GM23248 (cell line): Measurements from ENCODE around the gene ANKS1B. TPM values are rescaled to one million over a fixed set of nuclear protein-coding genes. Genes with fewer than 3 reads are reported as not detected.

Experiments used
- DNase-seq: peaks from one replicate; pipeline ENCODE4 v3.0.0-alpha.2; 2015
- H2AFZ ChIP-seq: fragments of 200-600 bp; sonication (generic); 2 replicates; pipeline ENCODE4 v1.6.1; 2016; ENCODE audit warnings: antibody characterized with exemption
- H3F3A ChIP-seq: fragments of 200-600 bp; sonication (generic); 2 replicates; pipeline ENCODE4 v1.6.1; 2016; ENCODE audit warnings: mild to moderate bottlenecking, antibody characterized with exemption, mixed run types; ENCODE audit not compliant: insufficient read depth
- H3K27ac ChIP-seq: fragments of 200-600 bp; sonication (generic); 2 replicates; pipeline ENCODE4 v1.5.1; 2016; ENCODE audit warnings: mild to moderate bottlenecking
- H3K27me3 ChIP-seq: fragments of 200-600 bp; sonication (generic); replicated peaks from 2 replicates; pipeline ENCODE4 v1.6.1; 2016; ENCODE audit warnings: mild to moderate bottlenecking; ENCODE audit not compliant: insufficient read depth
- H3K36me3 ChIP-seq: fragments of 200-600 bp; sonication (generic); 2 replicates; pipeline ENCODE4 v1.6.1; 2016; ENCODE audit warnings: low read depth, mild to moderate bottlenecking
- H3K4me1 ChIP-seq: fragments of 200-600 bp; sonication (generic); 2 replicates; pipeline ENCODE4 v1.6.1; 2016; ENCODE audit warnings: mild to moderate bottlenecking; ENCODE audit not compliant: insufficient read depth
- H3K4me2 ChIP-seq: fragments of 200-600 bp; sonication (generic); one replicate; pipeline ENCODE4 v1.6.1; 2016; ENCODE audit warnings: mild to moderate bottlenecking; ENCODE audit not compliant: unreplicated experiment
- H3K4me3 ChIP-seq: fragments of 200-600 bp; sonication (generic); 2 replicates; pipeline ENCODE4 v1.5.1; 2016; ENCODE audit warnings: mild to moderate bottlenecking
- H3K79me2 ChIP-seq: fragments of 200-600 bp; sonication (generic); 2 replicates; pipeline ENCODE4 v1.6.1; 2016; ENCODE audit warnings: mild to moderate bottlenecking; ENCODE audit not compliant: insufficient read depth
- H3K9ac ChIP-seq: fragments of 200-600 bp; sonication (generic); 2 replicates; pipeline ENCODE4 v1.6.1; 2016; ENCODE audit warnings: mild to moderate bottlenecking
- H3K9me2 ChIP-seq: fragments of 200-600 bp; sonication (generic); 2 replicates; pipeline ENCODE4 v1.6.1; 2016; ENCODE audit warnings: mixed run types, mild to moderate bottlenecking, moderate library complexity; ENCODE audit not compliant: insufficient read depth
- H3K9me3 ChIP-seq: fragments of 200-600 bp; sonication (generic); one replicate; pipeline ENCODE4 v1.6.1; 2017; ENCODE audit warnings: low read depth
- H4K20me1 ChIP-seq: fragments of 200-600 bp; sonication (generic); 2 replicates; pipeline ENCODE4 v1.6.0; 2016; ENCODE audit not compliant: insufficient read depth
- EZH2 ChIP-seq: fragments of 200-600 bp; sonication (generic); IDR thresholded peaks from 2 replicates; pipeline ENCODE4 v1.6.1; 2018; ENCODE audit warnings: antibody characterized with exemption, mild to moderate bottlenecking; ENCODE audit not compliant: insufficient read depth, poor library complexity, severe bottlenecking
- EZH2phosphoT487 ChIP-seq: fragments of 200-600 bp; sonication (generic); IDR thresholded peaks from 2 replicates; pipeline ENCODE4 v1.6.1; 2018; ENCODE audit warnings: antibody characterized with exemption, moderate library complexity, mild to moderate bottlenecking, low read depth; ENCODE audit not compliant: insufficient read depth
- WGBS, 2 experiments: methylation state at CpG; one replicate each; pipeline ENCODE4 v1.1.6; 2015 to 2017; ENCODE audit warnings: low lambda C conversion rate in 2 of 2, low coverage in 1 of 2; ENCODE audit errors: missing lambda C conversion rate in 2 of 2; 5-methylcytosine and 5-hydroxymethylcytosine counted together
- in situ Hi-C: fragments of 300-500 bp; cut with MboI; formaldehyde crosslinking; loops from 2 replicates; pipeline ENCODE4 v1.15.0; 2020
- polyA plus RNA-seq: library from polyadenylated mRNA; unstranded; fragments of >200 nt; fragmentation: Nextera tagmentation; extraction: Ambion mirVana; gene quantifications from 2 replicates; pipeline ENCODE4 v1.2.1, GENCODE V29; 2016
- total RNA-seq: library from RNA; depleted of rRNA; stranded (reverse); fragments of >200 nt; shearing (Covaris generic); gene quantifications from 2 replicates; pipeline ENCODE4 v1.2.3, GENCODE V29; 2014

The ANKS1B gene
- total and polyA plus RNA-seq, 2 experiments from 2014 or later = not detected

DNA sequence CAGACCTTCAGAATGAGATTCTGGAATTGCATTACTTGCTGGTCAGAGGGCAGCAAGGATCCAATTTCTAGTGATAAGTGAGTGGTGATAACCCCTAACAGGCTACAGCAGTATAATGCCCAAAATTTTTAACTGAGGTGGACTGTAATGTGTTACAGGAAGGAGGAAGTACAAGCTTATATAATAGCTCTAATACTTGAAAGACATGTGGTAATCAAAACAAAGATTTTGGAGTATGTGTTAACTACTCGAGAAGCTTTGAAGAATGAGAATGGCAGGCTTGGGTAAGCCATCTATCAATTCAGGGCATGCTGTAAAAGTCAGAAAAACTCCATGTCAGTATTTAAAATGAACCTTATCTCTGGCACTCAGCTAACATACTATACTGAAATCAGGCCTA, 70.5 kb downstream of the ANKS1B start:
- no peaks in the 10 kb centered on the region for H3K79me2 ChIP-seq
- no peak for DNase-seq
- no peaks in the 10 kb centered on the region for H4K20me1 ChIP-seq
- H3K27ac ChIP-seq = no peak overlapping the region
- H3K4me3 ChIP-seq = no peak overlapping the region
- H3K9ac ChIP-seq = no peak overlapping the region
- WGBS, 2 experiments = 91 to 93% methylated on average over 1 of the region's 1 CpG
- no peaks in the 10 kb centered on the region for H3K36me3 ChIP-seq
- TF ChIP-seq EZH2 (no peak), EZH2phosphoT487 (no peak)
- in situ Hi-C loops = no loop called here
- H3K4me2 ChIP-seq = no peak overlapping the region
- no peak overlapping the region for H2AFZ ChIP-seq
- H3F3A ChIP-seq = peaks cover 18% of the 10 kb centered on the region; the same call in 1 of the 2 replicates
- no peaks in the 10 kb centered on the region for H3K9me3 ChIP-seq
- H3K9me2 ChIP-seq = no peaks in the 10 kb centered on the region
- peaks cover 24% of the 10 kb centered on the region for H3K4me1 ChIP-seq
- H3K27me3 ChIP-seq = no peaks in the 10 kb centered on the region

DNA sequence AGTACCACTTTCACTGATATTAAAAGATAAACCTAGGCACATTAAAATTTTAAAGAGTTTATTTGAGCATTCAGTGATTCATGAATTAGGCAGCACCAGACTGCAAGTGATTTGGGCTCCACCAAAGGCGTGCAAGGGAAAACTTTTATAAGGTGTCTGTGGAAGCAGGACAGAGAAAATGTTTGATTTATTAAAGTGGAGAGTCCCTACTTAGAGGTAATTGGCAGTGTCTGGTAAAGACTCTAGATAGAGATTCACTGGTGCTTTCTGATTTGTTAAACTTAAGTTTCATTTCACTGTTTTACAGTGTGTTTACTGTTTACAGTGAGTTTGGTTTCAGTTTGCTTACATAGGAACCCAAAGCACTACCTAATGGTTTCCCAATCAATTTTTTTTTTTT, 72.8 kb downstream of the ANKS1B start:
- Histone ChIP-seq H3K9ac (no peak overlapping the region), H3K27me3 (no peaks in the 10 kb centered on the region), H3K27ac (peak overlapping the region; percentile 51), H3K4me3 (peak overlapping the region; percentile 48), H2AFZ (peak overlapping the region; percentile 76), H3F3A (peaks cover 18% of the 10 kb centered on the region; the same call in 1 of the 2 replicates), H4K20me1 (no peaks in the 10 kb centered on the region), H3K9me3 (no peaks in the 10 kb centered on the region), H3K4me2 (peak overlapping the region; percentile 53), H3K9me2 (no peaks in the 10 kb centered on the region), H3K4me1 (peaks cover 24% of the 10 kb centered on the region), H3K36me3 (no peaks in the 10 kb centered on the region), H3K79me2 (no peaks in the 10 kb centered on the region)
- TF ChIP-seq EZH2phosphoT487 = no peak
- TF ChIP-seq EZH2 = no peak
- DNase-seq = peak; percentile 47
- in situ Hi-C loops = no loop called here
- WGBS, 2 experiments = 12 to 23% methylated on average over 1 of the region's 1 CpG

DNA sequence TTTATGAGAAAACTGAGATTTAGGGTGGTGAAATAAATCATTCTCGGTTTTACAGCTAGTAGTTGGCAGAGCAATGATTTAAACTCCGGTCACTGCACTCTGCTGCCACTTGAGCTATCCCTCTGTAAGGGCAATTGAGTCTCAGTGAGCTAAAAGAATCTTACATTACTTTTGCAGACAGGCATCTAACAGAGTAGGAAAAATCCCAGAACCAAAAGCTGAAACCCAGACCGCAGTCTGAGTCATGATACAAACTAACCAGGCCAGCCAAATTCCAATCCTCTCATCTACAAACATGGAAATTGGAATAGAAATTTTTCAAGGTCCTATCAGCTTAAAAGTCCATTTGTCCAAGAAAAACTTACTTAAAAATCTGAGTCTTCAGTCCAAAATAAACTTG, 73.7 kb downstream of the ANKS1B start:
- in situ Hi-C loops = no loop called here
- peaks cover 24% of the 10 kb centered on the region for H3K4me1 ChIP-seq
- peak overlapping the region; percentile 53 for H3K27ac ChIP-seq
- 0 out of 2 replicates have a peak overlapping the region, but pooled peaks have one; percentile 34 for H3K4me3 ChIP-seq
- WGBS, 2 experiments = 1 to 6% methylated on average over 3 of the region's 3 CpGs
- H3K4me2 ChIP-seq = peak overlapping the region; percentile 53
- no peaks in the 10 kb centered on the region for H3K36me3 ChIP-seq
- peak overlapping the region; percentile 34; the same call in 1 of the 2 replicates for H3K9ac ChIP-seq
- no peak for TF ChIP-seq EZH2phosphoT487
- no peak for TF ChIP-seq EZH2
- H3K27me3 ChIP-seq = no peaks in the 10 kb centered on the region
- no peaks in the 10 kb centered on the region for H3K9me2 ChIP-seq
- H3F3A ChIP-seq = peaks cover 18% of the 10 kb centered on the region; the same call in 1 of the 2 replicates
- H4K20me1 ChIP-seq = no peaks in the 10 kb centered on the region
- no peaks in the 10 kb centered on the region for H3K9me3 ChIP-seq
- H2AFZ ChIP-seq = peak overlapping the region; percentile 41; the same call in 1 of the 2 replicates
- DNase-seq = peak; percentile 96
- no peaks in the 10 kb centered on the region for H3K79me2 ChIP-seq

DNA sequence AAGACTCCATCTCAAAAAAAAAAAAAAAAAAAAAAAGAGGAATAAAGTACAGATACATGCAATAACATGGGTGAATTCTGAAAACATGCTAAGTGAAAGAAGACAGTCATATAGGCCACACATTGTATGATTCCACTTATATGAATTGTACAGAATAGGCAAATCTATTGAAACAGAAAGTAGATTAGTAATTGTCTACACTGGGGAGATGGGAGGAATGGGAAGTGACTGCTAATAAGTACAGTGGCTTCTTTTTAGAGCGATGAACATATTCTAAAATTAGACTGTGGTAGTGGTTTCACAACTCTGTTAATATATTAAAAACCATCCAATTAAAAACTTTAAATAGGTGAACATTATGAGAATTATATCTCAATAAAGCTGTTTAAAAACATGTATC, 74.4 kb downstream of the ANKS1B start:
- TF ChIP-seq EZH2 (no peak), EZH2phosphoT487 (no peak)
- H3K79me2 ChIP-seq = no peaks in the 10 kb centered on the region
- peak overlapping the region; percentile 49 for H3K4me2 ChIP-seq
- no peak overlapping the region for H3K9ac ChIP-seq
- DNase-seq = peak; percentile 8
- peak overlapping the region; percentile 53; the same call in 1 of the 2 replicates for H3K27ac ChIP-seq
- no peaks in the 10 kb centered on the region for H3K36me3 ChIP-seq
- H3K9me2 ChIP-seq = no peaks in the 10 kb centered on the region
- no peaks in the 10 kb centered on the region for H3K27me3 ChIP-seq
- H2AFZ ChIP-seq = no peak overlapping the region
- H3F3A ChIP-seq = peaks cover 18% of the 10 kb centered on the region; the same call in 1 of the 2 replicates
- no peaks in the 10 kb centered on the region for H3K9me3 ChIP-seq
- H3K4me3 ChIP-seq = no peak overlapping the region
- in situ Hi-C loops = no loop called here
- peaks cover 22% of the 10 kb centered on the region for H3K4me1 ChIP-seq
- WGBS, 2 experiments = 15 to 26% methylated on average over 1 of the region's 1 CpG
- H4K20me1 ChIP-seq = no peaks in the 10 kb centered on the region
